Tibial nerve (tissue), 4 donors: ENCODE results near the gene CCDC50.

Experiments
- CTCF ChIP-seq, 5 experiments: fragments of 200-600 bp in 3 of 5; fragments of 450-650 bp in 2 of 5; sonication (generic) in 3 of 5; IDR thresholded peaks; one replicate each; pipeline ENCODE4 v1.5.1; 2016 to 2019; ENCODE audit warnings: antibody characterized with exemption in 5 of 5, mild to moderate bottlenecking in 3 of 5, moderate library complexity in 2 of 5
- EP300 ChIP-seq, 2 donors: sonication (generic); formaldehyde crosslinking; IDR thresholded peaks; one replicate each; pipeline ENCODE4 v1.6.1; 2017; ENCODE audit warnings: antibody characterized with exemption in 2 of 2, mild to moderate bottlenecking in 1 of 2

GRCh38 chr3:191366675-191367074 is 37.5 kb downstream of the CCDC50 start:
- TF ChIP-seq CTCF (IDR thresholded peaks at IDR 0.05), result no peak
- TF ChIP-seq EP300 (IDR thresholded peaks at IDR 0.05), result peak in 1 of 2 donors; percentile 16
